ENCODE results near the gene NHSL2. TPM values are rescaled to one million over a fixed set of nuclear protein-coding genes. Genes with fewer than 3 reads are reported as not detected.

The NHSL2 gene
- total RNA-seq, 1 donor from 2014 or later, result 13.0 TPM

DNA sequence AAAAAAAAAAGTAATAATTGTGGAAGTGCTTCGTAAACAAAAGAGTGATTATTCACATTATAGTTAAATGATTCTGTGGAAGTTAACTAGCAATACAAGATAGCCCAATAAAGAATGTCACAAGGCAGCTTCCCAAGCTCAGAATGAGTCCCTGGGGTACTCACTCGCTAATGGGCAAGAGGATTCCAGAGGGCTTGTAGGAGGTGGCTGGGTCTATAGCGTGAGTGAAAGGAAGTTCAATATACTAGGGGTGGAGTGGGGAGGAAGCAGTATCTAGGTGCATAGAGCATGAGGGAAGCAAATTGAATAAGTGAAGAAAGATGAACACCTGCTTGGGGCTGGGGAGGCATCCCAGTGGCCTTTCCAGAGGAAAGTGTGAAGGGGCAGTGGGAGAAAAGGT lies 178.6 kb downstream of the NHSL2 start:
- H3K36me3 Mint-ChIP-seq (ENCODE audit: low read depth, unreplicated experiment), result peaks cover 3% of the 10 kb centered on the region

DNA sequence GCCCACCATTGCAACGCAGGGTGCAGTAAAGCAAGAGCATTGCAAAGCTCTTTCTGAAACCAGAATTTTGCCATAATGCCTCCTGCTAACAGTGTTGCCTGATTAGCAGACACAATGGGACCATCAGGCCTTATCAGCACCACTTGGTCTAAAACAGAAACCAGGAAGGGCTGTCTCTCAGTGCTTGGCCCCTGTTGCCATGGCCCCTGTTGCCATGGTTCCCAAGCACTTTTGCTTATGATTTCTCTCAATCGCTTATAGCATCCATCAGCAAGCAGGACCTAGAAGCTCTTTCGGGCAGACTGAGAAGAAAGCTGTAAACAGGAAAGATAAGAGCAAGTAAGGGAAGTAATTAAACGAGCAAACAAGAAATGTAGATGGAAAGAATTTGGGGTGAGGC lies 184.2 kb downstream of the NHSL2 start:
- Mint-ChIP-seq H3K27me3 (ENCODE audit: low read depth, unreplicated experiment) (no peaks in the 10 kb centered on the region), H3K4me3 (ENCODE audit: unreplicated experiment) (no peak overlapping the region)

More for the DNA sequence above, 178.6 kb downstream of the NHSL2 start:
- Histone ChIP-seq H2AFZ (ENCODE audit: low read depth, low read length) (no peak overlapping the region), H3K4me3 (ENCODE audit: insufficient read depth, low read depth, low read length) (no peak overlapping the region), H3K4me1 (ENCODE audit: insufficient read depth, low read length) (no peaks in the 10 kb centered on the region), H3K4me2 (ENCODE audit: low read length) (no peak overlapping the region), H3K27me3 (ENCODE audit: insufficient read depth, low read length) (no peaks in the 10 kb centered on the region), H3K36me3 (ENCODE audit: insufficient read depth, low read length) (no peaks in the 10 kb centered on the region), H3K9ac (ENCODE audit: low read length) (no peak overlapping the region), H3K9me3 (ENCODE audit: insufficient read depth, low read depth, low read length) (no peaks in the 10 kb centered on the region), H4K20me1 (ENCODE audit: insufficient read depth, low read length) (no peaks in the 10 kb centered on the region), H3K27ac (ENCODE audit: low read depth, low read length) (no peak overlapping the region), H3K79me2 (ENCODE audit: insufficient read depth, low read length) (no peaks in the 10 kb centered on the region)
- no peaks in the 10 kb centered on the region for H3K9me3 Mint-ChIP-seq (ENCODE audit: unreplicated experiment)
- DNase-seq (ENCODE audit: low read depth), result no peak
- H3K4me3 Mint-ChIP-seq (ENCODE audit: unreplicated experiment), result peak overlapping the region; percentile 43
- no peak for FAIRE-seq
- no peaks in the 10 kb centered on the region for H3K4me1 Mint-ChIP-seq (ENCODE audit: low read depth, unreplicated experiment)
- H3K27ac Mint-ChIP-seq (ENCODE audit: unreplicated experiment), result no peak overlapping the region
- TF ChIP-seq EZH2 (IDR thresholded peaks at IDR 0.05; ENCODE audit: insufficient read depth, low read length), result no peak
- TF ChIP-seq, protein P1, sequence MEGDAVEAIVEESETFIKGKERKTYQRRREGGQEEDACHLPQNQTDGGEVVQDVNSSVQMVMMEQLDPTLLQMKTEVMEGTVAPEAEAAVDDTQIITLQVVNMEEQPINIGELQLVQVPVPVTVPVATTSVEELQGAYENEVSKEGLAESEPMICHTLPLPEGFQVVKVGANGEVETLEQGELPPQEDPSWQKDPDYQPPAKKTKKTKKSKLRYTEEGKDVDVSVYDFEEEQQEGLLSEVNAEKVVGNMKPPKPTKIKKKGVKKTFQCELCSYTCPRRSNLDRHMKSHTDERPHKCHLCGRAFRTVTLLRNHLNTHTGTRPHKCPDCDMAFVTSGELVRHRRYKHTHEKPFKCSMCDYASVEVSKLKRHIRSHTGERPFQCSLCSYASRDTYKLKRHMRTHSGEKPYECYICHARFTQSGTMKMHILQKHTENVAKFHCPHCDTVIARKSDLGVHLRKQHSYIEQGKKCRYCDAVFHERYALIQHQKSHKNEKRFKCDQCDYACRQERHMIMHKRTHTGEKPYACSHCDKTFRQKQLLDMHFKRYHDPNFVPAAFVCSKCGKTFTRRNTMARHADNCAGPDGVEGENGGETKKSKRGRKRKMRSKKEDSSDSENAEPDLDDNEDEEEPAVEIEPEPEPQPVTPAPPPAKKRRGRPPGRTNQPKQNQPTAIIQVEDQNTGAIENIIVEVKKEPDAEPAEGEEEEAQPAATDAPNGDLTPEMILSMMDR (IDR thresholded peaks at IDR 0.05; ENCODE audit: insufficient read depth, low read depth, low read length), result no peak
- no peaks in the 10 kb centered on the region for H3K27me3 Mint-ChIP-seq (ENCODE audit: low read depth, unreplicated experiment)

DNA sequence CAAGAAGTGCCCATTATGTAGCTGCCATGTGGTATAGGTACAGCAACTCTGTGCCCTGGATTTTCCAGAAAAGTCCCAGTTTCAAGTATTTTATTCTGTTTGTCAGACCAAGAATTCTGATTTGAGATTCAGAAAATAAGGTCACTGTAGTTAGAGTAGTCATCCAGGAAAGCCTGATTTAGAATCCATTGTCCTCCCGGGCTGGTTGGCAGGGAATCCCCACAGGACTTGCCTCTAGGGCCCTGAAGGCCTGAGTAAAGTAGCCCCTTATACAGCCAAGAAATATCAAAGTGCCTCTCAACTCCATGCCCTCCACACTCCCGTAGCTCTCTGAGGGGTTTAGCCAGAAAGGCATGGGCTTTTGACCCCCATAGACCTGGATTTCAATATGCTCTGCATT lies 184.7 kb downstream of the NHSL2 start:
- Mint-ChIP-seq H3K27ac (ENCODE audit: unreplicated experiment) (no peak overlapping the region), H3K4me1 (ENCODE audit: low read depth, unreplicated experiment) (no peaks in the 10 kb centered on the region), H3K4me3 (ENCODE audit: unreplicated experiment) (no peak overlapping the region), H3K9me3 (ENCODE audit: unreplicated experiment) (no peaks in the 10 kb centered on the region), H3K36me3 (ENCODE audit: low read depth, unreplicated experiment) (no peaks in the 10 kb centered on the region), H3K27me3 (ENCODE audit: low read depth, unreplicated experiment) (no peaks in the 10 kb centered on the region)
- Histone ChIP-seq H2AFZ (ENCODE audit: low read depth, low read length) (no peak overlapping the region), H3K27me3 (ENCODE audit: insufficient read depth, low read length) (no peaks in the 10 kb centered on the region), H3K4me1 (ENCODE audit: insufficient read depth, low read length) (no peaks in the 10 kb centered on the region), H3K36me3 (ENCODE audit: insufficient read depth, low read length) (no peaks in the 10 kb centered on the region), H3K4me2 (ENCODE audit: low read length) (no peak overlapping the region), H4K20me1 (ENCODE audit: insufficient read depth, low read length) (no peaks in the 10 kb centered on the region), H3K4me3 (ENCODE audit: insufficient read depth, low read depth, low read length) (no peak overlapping the region), H3K9ac (ENCODE audit: low read length) (no peak overlapping the region), H3K79me2 (ENCODE audit: insufficient read depth, low read length) (no peaks in the 10 kb centered on the region), H3K9me3 (ENCODE audit: insufficient read depth, low read depth, low read length) (no peaks in the 10 kb centered on the region), H3K27ac (ENCODE audit: low read depth, low read length) (no peak overlapping the region)
- DNase-seq (ENCODE audit: low read depth), result no peak
- TF ChIP-seq, protein P1 (IDR thresholded peaks at IDR 0.05; ENCODE audit: insufficient read depth, low read depth, low read length), result no peak
- TF ChIP-seq EZH2 (IDR thresholded peaks at IDR 0.05; ENCODE audit: insufficient read depth, low read length), result no peak
- no peak for FAIRE-seq

More for the DNA sequence above, 184.2 kb downstream of the NHSL2 start:
- Histone ChIP-seq H4K20me1 (ENCODE audit: insufficient read depth, low read length) (no peaks in the 10 kb centered on the region), H3K79me2 (ENCODE audit: insufficient read depth, low read length) (no peaks in the 10 kb centered on the region), H3K4me3 (ENCODE audit: insufficient read depth, low read depth, low read length) (no peak overlapping the region), H3K9ac (ENCODE audit: low read length) (no peak overlapping the region), H3K27ac (ENCODE audit: low read depth, low read length) (no peak overlapping the region), H3K9me3 (ENCODE audit: insufficient read depth, low read depth, low read length) (no peaks in the 10 kb centered on the region), H3K27me3 (ENCODE audit: insufficient read depth, low read length) (no peaks in the 10 kb centered on the region), H3K36me3 (ENCODE audit: insufficient read depth, low read length) (no peaks in the 10 kb centered on the region), H3K4me2 (ENCODE audit: low read length) (no peak overlapping the region), H2AFZ (ENCODE audit: low read depth, low read length) (no peak overlapping the region), H3K4me1 (ENCODE audit: insufficient read depth, low read length) (no peaks in the 10 kb centered on the region)
- Mint-ChIP-seq H3K27ac (ENCODE audit: unreplicated experiment) (no peak overlapping the region), H3K4me1 (ENCODE audit: low read depth, unreplicated experiment) (no peaks in the 10 kb centered on the region), H3K36me3 (ENCODE audit: low read depth, unreplicated experiment) (no peaks in the 10 kb centered on the region), H3K9me3 (ENCODE audit: unreplicated experiment) (no peaks in the 10 kb centered on the region)
- FAIRE-seq (peak; percentile 58), DNase-seq (ENCODE audit: low read depth) (peak; percentile 18)
- TF ChIP-seq EZH2 (IDR thresholded peaks at IDR 0.05; ENCODE audit: insufficient read depth, low read length), result no peak
- TF ChIP-seq, protein P1 (IDR thresholded peaks at IDR 0.05; ENCODE audit: insufficient read depth, low read depth, low read length), result no peak
